ENCODE results near the gene PIM2. TPM values are rescaled to one million over a fixed set of nuclear protein-coding genes. Genes with fewer than 3 reads are reported as not detected.

PIM2 gene
- total RNA-seq, 2 donors from 2014 or later, result 26.2 to 94.0 TPM

DNA sequence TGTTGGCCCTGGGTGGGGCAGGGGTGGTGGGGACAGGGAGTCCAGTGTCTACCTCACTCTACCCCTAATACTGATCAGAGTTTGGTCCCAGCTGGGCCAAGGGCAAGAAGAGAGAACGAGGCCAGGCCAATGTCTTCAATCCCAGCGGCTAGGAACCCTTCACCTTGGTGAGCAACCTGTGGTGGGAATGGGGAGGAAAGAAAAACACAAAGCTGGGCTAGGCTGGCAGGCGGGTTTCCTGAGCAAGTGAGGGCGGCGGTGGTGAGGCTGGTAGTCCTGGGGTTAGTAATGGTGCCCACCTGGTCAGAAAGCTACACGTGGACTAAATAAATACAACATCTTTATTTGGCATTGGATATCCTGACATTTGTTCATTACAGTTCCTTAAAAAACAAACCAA, 15.5 kb downstream of the PIM2 start:
- H3K9me3 ChIP-seq (ENCODE audit: control insufficient read depth, low read length), result no peaks in the 10 kb centered on the region
- DNase-seq, result no peak
- H3K36me3 ChIP-seq (ENCODE audit: control insufficient read depth, insufficient read depth, low read length), result peaks cover 18% of the 10 kb centered on the region
- H3K4me3 ChIP-seq (ENCODE audit: low read length), result no peak overlapping the region
- peaks cover 65% of the 10 kb centered on the region for H3K9me3 Mint-ChIP-seq
- no peak overlapping the region for H3K27ac Mint-ChIP-seq
- TF ChIP-seq CTCF (conservative IDR thresholded peaks at IDR 0.05), result no peak
- no peaks in the 10 kb centered on the region for H3K4me1 ChIP-seq (ENCODE audit: control insufficient read depth, insufficient read depth, low read length)
- no peaks in the 10 kb centered on the region for H3K27me3 Mint-ChIP-seq (ENCODE audit: insufficient read depth)
- no peak overlapping the region for H3K9ac ChIP-seq (ENCODE audit: extremely low read depth, low read length, poor library complexity, severe bottlenecking)
- peaks cover 41% of the 10 kb centered on the region for H3K36me3 Mint-ChIP-seq (ENCODE audit: low read depth)
- no peaks in the 10 kb centered on the region for H3K27me3 ChIP-seq (ENCODE audit: control insufficient read depth, insufficient read depth, low read length, poor library complexity, severe bottlenecking)
- no peak overlapping the region for H3K27ac ChIP-seq (ENCODE audit: low read depth, low read length)
- WGBS, 2 experiments (ENCODE audit: insufficient coverage in 1 of 2, insufficient read length in 1 of 2), result 93% methylated on average over 4 of the region's 6 CpGs; no CpG with 5 or more reads in 1 of the 2 experiments
- no peaks in the 10 kb centered on the region for H3K4me1 Mint-ChIP-seq
- H3K4me3 Mint-ChIP-seq, result no peak overlapping the region

- Mint-ChIP-seq H3K9me3 (peaks cover 67% of the 10 kb centered on the region), H3K36me3 (ENCODE audit: low read depth) (peaks cover 39% of the 10 kb centered on the region), H3K27ac (no peak overlapping the region), H3K4me3 (no peak overlapping the region), H3K27me3 (ENCODE audit: insufficient read depth) (no peaks in the 10 kb centered on the region), H3K4me1 (no peaks in the 10 kb centered on the region)
- H3K9me3 ChIP-seq (ENCODE audit: control insufficient read depth, low read length), result no peaks in the 10 kb centered on the region
- H3K9ac ChIP-seq (ENCODE audit: extremely low read depth, low read length, poor library complexity, severe bottlenecking), result no peak overlapping the region
- TF ChIP-seq CTCF (conservative IDR thresholded peaks at IDR 0.05), result no peak
- no peak overlapping the region for H3K4me3 ChIP-seq (ENCODE audit: low read length)
- H3K4me1 ChIP-seq (ENCODE audit: control insufficient read depth, insufficient read depth, low read length), result no peaks in the 10 kb centered on the region
- DNase-seq, result no peak
- no peaks in the 10 kb centered on the region for H3K27me3 ChIP-seq (ENCODE audit: control insufficient read depth, insufficient read depth, low read length, poor library complexity, severe bottlenecking)
- H3K36me3 ChIP-seq (ENCODE audit: control insufficient read depth, insufficient read depth, low read length), result peaks cover 18% of the 10 kb centered on the region
- 80 to 96% methylated on average over 1 to 14 of the region's 14 CpGs for WGBS, 2 experiments (ENCODE audit: insufficient coverage in 1 of 2, insufficient read length in 1 of 2)
- no peak overlapping the region for H3K27ac ChIP-seq (ENCODE audit: low read depth, low read length)
Observed at GRCh38 chrX:48902776-48903175, 16.0 kb downstream of the PIM2 start.

DNA sequence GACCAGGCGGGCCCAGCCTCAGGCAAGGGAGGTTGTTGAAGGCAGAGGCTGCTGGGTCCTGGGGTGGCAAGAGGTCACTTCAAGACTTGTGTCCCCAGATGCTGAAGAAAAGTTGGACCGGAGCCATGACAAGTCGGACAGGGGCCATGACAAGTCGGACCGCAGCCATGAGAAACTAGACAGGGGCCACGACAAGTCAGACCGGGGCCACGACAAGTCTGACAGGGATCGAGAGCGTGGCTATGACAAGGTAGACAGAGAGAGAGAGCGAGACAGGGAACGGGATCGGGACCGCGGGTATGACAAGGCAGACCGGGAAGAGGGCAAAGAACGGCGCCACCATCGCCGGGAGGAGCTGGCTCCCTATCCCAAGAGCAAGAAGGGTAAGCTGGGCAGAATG, 16.7 kb downstream of the PIM2 start:
- no peak for TF ChIP-seq CTCF (conservative IDR thresholded peaks at IDR 0.05)
- Histone ChIP-seq H3K27me3 (ENCODE audit: control insufficient read depth, insufficient read depth, low read length, poor library complexity, severe bottlenecking) (no peaks in the 10 kb centered on the region), H3K4me3 (ENCODE audit: low read length) (no peak overlapping the region), H3K27ac (ENCODE audit: low read depth, low read length) (no peak overlapping the region), H3K4me1 (ENCODE audit: control insufficient read depth, insufficient read depth, low read length) (no peaks in the 10 kb centered on the region), H3K9ac (ENCODE audit: extremely low read depth, low read length, poor library complexity, severe bottlenecking) (no peak overlapping the region), H3K9me3 (ENCODE audit: control insufficient read depth, low read length) (no peaks in the 10 kb centered on the region), H3K36me3 (ENCODE audit: control insufficient read depth, insufficient read depth, low read length) (peaks cover 18% of the 10 kb centered on the region)
- H3K27me3 Mint-ChIP-seq (ENCODE audit: insufficient read depth), result no peaks in the 10 kb centered on the region
- H3K4me1 Mint-ChIP-seq, result no peaks in the 10 kb centered on the region
- H3K9me3 Mint-ChIP-seq, result peaks cover 65% of the 10 kb centered on the region
- no peak overlapping the region for H3K27ac Mint-ChIP-seq
- H3K36me3 Mint-ChIP-seq (ENCODE audit: low read depth), result peaks cover 39% of the 10 kb centered on the region
- no peak for DNase-seq
- H3K4me3 Mint-ChIP-seq, result no peak overlapping the region
- 96 to 100% methylated on average over 9 to 20 of the region's 20 CpGs for WGBS, 2 experiments (ENCODE audit: insufficient coverage in 1 of 2, insufficient read length in 1 of 2)

Measured in endodermal cell (in vitro differentiated cells).